H4 (cell line): Measurements from ENCODE around the gene WDR17. TPM values are rescaled to one million over a fixed set of nuclear protein-coding genes. Genes with fewer than 3 reads are reported as not detected.

ENCODE experiments used
- DNase-seq: peaks from one replicate; pipeline ENCODE4 v3.0.0-alpha.2; 2015; ENCODE audit warnings: low spot score
- total RNA-seq: library from RNA; depleted of rRNA; stranded (reverse); fragments of >200 nt; shearing (Covaris generic); gene quantifications from 2 replicates; pipeline ENCODE4 v1.2.3, GENCODE V29; 2014

WDR17 gene
- total RNA-seq, 1 experiment from 2014 or later, result 3.4 TPM

DNA sequence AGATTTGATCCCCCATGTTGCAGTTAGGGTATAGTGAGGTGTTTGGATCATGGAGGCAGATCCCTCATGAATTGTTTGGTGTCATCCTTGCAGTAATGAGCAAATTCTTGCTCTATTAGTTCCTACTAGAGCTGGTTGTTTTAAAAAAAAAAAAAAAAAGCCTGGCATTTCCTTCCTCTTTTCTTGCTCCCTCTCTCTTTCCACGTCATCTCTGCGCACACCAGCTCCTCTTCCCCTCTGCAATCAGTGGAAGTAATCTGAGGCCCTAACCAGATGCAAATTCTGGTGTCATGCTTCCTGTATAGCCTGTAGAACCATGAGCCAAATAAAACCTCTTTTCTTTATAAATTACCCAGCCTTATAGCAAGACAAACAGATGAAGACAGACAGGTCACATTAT, 24.5 kb downstream of the WDR17 start:
- DNase-seq, result no peak

DNA sequence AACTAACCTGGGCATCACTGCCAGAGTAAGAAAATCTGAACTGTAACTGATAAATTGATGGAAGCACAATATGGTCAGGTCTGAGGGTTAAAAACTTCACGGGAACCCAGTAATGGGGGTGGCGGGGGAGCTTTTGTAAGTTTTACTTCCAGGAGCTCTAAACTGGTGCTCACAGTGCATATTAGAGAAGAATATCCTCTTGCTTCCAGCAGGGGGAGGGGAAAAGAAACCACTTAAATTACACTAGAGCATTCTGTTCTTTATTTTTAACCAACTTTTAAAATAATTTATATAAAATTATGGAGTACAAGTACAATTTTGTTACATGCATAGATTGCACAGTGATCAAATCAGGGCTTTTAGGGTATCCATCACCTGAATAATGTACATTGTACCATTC, 33.7 kb downstream of the WDR17 start:
- DNase-seq, result no peak

DNA sequence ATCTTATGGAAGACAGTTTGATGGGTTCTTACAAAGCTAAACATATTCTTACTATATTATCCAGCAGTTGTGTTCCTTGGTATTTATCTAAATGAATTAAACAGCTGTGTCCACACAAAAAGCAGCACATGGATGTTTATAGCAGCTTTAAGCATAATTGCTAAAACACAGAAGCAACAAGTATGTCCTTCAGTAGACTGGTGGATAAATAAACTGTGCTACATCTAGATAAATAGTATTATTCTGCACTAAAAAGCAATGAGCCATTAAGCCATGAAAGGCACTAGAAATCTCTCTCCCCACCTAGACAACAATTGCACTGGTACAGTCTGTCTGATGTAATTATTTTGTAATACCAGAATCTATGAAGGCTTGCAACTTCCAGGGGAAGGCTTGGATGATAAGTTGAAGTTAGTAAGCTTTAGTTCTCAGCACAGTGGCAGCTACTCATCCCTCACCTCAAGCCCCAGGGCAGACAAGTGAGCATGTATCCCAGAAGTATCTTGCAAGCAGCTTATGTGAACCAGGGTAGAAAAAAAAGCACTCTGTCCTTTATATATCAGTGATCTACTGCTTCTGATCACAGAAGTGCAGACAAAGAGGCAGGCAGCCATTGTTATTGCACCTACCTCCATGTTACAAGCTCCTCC, 36.9 kb downstream of the WDR17 start:
- no peak for DNase-seq

DNA sequence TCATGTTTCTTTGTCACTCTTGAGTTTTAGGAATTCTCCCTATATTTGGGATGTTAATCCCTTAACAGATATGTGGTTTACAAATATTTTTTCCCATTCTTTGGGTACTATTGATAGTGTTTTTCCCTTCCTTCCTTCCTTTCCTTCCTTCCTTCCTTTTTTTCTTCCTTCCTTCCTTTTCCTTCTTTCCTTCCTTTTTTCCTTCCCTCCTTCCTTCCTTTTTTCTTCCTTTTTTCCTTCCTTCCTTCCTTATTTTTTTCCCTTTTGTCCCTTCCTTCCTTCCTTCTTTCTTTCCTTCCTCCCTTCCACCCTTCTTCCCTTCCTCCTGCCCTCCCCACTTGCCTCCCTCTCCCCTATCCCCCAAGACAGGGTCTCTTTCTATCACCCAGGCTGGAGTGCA, 42.1 kb downstream of the WDR17 start:
- DNase-seq, result no peak

DNA sequence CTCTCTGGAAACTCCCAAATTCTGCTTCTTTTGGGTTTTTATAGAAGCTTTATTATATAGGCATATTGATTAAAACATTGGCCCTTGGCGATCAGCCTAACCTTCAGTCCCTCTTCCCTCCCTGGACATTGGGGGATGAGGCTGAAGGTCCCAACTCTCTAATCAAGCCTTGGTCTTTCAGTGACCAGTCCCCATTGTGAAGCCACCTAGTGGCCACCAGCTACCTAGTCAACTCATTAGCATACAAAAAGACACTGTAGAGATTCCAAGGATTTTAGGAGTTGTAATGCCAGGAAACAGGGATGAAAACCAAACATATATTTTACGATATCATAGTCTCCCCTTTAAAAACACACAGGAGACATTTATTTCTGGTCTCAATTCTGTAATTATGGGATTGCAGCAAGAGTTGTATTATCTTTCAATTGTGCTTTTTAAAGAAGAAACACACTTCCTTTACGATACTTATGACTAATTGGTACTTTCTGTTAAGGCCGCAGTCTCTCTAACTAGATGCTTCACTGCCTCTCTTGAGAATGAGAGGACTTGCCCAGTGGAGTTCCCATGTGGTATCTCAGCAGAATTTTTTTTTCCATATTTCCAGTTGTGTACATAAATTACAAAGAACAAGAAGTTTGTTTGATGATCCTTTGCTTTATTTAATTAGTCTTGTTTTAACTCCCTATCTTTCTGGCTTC, 58.2 kb downstream of the WDR17 start:
- peak; percentile 25 for DNase-seq

DNA sequence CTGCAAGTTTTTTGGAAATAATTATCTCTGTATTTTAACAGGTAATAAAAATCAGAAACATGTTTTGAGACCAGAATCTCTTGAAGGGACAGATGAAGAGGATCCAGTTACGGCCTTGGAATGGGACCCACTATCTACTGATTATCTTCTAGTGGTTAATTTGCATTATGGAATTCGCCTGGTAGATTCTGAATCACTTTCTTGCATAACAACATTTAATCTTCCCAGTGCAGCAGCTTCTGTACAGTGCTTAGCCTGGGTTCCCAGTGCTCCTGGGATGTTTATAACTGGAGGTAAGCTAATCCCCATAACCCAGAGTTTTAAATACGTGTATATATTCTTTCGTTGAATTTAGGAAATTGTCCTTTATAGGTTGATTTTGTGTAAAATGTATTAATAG, 59.4 kb downstream of the WDR17 start:
- DNase-seq, result no peak

DNA sequence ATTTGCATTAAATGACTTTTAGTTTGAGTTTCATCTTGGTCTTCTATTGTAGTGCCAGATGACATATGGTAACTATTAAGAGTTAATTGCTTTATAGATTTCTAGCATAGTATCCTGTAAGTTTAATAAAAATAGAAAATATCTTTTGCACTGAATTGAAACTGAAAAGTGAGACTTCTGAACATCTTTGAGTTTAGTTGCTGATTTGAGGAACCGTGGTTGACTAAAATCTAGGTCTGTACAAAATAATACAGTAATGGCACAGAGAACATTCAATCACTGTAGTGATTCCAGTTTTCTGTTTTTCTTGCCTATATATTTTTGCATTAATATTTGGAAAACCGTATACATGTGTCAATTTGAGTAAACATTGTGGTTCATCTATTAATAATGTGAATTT, 69.0 kb downstream of the WDR17 start:
- DNase-seq, result no peak

DNA sequence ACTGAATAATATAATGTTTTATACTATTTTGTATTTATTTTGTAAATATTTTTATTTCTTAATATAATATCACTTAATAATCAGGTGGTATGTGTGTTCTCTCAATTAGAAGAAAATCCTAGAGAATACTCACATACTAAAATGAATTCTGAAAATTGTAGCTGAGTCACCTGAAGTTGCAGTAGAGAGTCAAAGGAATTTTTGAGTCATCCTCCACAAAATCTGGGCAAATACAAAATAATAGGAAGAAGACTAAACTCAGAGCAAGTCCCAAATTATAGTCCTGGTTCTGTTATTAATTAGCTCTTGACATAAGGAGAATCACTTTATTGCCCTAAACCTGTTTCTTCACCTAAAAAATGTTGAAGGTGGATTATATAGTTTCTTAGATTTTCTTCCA, 72.0 kb downstream of the WDR17 start:
- DNase-seq, result no peak

DNA sequence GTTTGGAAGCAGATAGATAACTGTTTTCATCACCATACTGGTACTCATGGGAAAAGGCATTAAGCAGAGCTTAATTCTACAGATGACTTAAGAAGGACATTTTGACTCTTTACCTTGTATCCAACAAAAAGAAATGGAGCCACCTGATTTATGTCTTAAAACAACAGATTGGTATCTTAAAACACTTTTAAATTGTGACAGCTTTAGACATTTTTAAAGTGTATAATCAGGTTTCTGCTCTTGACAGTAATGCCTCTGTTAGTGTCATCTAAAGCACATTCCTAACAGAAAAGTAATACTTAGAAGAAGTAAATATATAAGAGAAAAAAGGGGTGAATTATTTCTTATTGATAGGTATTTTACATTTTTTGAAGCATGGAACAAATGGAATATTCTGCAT, 73.9 kb downstream of the WDR17 start:
- DNase-seq, result no peak

DNA sequence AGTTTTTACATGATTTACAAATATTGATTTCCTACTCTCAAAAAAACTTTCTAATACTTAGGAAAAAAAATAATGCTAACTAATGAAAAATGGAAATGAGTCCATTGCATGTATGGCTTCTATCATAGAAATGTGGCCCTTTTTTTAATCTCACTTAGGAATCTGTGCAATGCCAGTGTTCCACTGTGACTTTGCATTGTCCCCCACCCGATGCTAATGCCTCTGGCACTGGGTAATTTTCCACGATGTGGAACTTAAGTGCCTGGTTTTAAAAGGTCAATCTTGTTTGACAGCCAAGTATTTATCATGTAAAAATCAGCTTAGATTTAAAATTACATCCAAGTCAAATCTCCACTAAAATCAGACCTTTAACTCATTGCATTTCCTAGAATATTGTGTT, 76.6 kb downstream of the WDR17 start:
- DNase-seq, result no peak

DNA sequence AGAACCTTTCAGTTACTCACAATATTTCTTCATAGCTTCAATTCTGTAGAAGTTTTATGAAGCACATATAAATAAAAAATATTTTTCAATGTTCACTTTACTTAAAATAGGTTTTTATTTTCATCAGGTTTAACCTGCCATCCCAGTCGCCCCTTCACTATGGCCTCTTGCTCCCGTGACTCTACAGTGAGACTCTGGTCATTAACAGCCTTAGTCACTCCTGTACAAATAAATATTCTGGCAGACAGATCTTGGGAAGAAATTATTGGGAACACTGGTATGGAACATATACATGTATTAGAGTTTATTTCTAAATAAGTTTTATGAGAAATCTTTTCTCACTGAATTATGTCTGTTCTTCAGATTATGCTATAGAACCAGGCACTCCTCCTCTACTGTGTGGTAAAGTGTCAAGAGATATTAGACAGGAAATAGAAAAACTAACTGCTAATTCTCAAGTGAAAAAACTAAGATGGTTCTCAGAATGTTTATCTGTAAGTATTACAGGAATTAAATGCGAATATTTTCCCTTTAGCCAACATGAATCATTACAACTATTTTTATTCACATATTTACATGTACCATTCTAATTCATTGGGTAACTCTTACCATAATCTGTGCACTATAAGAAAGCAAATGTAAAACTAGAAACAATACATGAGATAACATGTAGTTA, 84.2 kb downstream of the WDR17 start:
- no peak for DNase-seq

DNA sequence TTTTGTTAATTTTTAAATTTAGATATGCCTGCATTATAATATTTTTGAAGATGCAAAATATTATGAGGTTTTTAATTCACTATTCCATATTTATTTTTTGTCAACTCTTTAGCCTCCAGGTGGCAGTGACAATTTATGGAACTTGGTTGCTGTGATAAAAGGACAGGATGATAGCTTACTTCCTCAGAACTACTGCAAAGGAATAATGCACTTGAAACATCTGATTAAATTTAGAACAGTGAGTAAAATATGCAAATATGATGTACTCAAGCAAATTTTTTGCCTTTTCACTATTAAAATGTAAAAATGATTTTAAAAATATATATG, 84.7 kb downstream of the WDR17 start:
- DNase-seq, result peak; percentile 29

DNA sequence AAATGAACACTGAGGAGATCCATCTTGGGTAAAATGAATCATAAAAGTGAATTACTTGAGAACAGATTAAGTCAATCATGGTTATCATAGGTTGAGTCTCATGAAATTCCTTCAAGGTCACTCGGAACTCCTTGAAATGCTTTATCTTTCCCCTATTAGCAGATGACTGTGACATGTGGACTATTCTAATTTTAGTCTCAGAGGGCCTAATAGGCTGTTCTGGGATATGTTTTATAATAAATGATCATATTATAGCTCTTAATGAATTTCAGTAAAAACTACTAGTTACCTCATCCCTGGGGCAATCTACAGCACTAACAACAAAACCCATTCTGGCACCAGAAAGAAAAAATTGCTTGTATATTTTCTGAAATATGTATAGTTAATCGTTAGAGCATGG, 85.1 kb downstream of the WDR17 start:
- DNase-seq, result no peak

DNA sequence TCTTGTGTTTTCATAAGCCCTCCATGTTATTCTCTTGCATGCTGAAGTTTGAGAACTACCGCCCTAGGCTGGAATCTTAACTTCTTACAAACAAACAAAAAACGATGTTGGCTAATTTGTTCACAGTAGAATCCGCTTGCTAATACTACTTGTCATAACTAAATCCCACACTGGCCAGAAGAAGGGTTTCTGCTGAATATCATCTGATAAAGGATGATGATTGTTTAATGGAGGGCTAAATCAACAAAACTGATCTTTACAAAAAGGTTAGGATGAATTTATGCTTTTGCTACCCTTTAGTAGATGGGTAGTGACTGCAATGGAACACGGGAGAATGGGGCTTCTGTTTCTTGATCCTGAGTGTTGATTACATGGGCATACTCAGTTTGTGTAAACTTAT, 87.5 kb downstream of the WDR17 start:
- peak; percentile 60 for DNase-seq

DNA sequence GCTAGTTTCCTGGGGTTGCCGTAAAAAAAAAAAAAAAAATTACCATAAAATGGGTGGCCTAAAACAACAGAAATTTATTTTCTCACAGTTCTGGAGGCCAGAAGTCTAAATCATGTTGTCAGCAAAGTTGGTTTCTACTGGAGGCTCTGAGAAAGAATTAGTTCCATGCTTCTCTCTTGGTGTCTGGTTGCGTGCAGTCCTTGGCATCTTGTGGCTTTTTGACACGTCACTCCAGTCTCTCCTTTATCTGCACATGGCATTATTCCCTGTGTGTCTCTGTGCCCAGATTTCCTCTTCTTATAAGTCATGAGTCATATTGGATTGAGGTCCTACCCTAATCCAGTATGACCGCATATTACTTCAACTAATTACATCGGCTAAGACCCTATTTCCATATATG, 91.0 kb downstream of the WDR17 start:
- DNase-seq, result peak; percentile 99

DNA sequence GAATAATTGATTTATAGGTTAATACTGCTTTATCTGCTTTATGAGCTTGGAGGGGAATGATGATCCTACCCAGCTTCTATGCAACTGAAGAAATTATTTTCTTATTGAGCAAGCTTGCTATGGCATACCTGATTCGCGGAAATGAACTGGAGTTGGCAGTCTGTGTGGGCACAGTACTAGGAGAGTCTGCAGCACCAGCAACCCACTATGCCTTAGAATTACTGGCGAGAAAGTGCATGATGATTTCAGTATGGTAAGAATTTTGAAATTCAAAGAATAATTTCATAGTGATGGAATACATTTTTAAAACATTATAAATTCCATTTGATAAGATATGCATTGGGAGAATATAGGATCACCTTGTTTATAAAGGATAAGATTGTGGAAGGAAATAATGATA, 97.4 kb downstream of the WDR17 start:
- no peak for DNase-seq

DNA sequence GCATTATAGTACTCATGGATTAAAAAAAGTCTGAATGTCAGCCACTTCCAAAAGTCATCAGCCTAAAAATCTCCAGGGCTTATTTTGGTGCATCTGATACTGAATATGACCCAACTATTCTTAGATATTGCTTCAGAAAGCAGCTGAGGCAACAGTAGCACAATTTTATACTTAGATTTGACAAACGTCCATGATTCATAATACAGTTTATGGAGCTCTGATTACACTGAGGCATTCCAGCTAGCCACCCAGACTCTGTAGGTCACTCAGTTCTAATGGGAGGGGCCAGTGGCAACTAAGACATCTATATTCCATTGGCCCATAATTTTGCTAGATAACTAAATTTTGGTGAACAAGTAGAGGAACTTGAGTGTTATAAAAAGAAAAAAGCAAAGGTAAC, 119.4 kb downstream of the WDR17 start:
- DNase-seq, result peak; percentile 28

DNA sequence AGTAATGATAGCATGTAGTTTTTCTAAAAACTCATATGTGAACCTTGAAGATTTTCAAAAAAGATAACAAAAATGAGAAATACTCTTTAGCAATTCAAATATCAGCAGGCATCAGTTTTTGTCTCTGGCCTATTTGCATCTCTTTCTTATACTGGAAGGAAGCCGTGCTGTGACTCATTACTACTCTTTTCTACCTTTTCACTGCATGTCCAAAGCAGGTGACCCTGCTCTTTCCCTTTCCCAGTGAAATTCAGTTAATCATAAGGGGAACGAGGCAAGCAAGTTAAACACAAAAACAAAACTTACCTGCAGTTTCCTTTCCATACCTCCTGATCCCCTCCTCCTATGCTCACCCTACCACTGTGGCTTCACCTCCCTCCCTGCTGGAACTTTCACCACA, 120.4 kb downstream of the WDR17 start:
- no peak for DNase-seq

DNA sequence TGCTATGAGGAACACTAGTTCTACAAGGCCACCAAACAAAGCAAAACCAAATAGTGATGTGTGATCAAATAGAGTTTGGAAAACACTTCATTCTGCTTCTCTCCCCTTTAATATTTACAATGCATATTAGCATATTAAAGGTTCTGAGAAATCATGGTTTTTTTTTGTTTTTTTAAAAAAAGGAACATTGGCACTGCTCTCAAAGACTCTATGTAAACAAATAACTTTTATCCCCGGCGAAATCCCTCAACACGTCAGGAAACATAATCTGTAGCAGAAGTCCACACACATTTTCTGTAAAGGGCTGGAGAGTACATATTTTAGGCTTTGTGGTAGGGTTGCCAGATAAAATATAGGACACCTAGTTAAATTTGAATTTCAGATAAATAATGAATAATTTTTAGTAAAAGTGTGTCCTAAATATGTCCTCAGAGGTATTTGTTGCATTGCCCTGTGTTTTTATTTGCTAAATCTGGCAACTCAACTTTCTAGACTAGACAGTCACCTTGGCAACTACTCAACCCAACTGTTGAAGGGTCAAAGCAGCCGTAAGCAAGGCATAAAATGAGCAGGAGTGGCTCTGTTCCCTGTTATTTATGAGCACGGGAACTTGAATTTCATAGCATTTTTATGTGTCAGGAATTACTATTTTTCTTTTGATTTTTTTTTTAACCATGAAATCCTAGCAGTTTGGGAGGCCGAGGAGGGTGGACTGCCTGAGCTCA, 121.2 kb downstream of the WDR17 start:
- no peak for DNase-seq

DNA sequence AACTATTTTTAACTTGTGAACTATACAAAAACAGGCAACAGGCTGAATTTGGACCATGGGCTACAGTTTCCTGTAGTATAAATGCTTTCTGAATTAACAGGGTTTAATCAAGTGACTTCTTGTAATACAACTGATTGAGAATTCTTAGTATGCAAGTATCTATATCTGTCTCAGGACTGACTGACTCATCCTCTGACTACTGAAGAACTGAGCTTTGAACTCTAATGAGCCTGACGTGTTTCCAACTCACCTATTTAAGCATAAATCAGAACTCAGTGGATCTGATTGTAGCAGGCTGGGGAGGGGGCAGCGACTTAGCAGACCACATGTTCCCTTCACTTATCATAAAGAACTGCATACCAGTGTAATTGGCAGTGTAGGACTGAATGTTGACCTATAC, 122.0 kb downstream of the WDR17 start:
- DNase-seq, result no peak

DNA sequence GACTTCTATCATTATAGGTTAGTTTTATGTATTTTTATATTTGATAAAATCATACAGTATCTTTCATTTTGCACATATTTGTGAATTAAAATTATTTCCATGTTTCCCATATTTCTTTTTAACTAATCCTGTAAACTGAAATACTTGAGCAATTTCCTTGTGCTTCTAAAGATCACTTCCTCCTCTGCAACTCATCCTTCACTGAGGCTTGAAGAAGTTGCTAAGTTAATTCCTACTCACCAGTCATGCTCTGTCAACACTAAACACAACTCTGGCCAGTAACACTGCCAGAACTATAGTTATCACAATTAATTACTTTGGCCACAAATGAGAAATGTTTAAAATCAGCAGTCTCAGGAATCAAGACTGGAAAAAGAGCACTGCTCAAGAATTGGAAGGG, 123.0 kb downstream of the WDR17 start:
- DNase-seq, result no peak

DNA sequence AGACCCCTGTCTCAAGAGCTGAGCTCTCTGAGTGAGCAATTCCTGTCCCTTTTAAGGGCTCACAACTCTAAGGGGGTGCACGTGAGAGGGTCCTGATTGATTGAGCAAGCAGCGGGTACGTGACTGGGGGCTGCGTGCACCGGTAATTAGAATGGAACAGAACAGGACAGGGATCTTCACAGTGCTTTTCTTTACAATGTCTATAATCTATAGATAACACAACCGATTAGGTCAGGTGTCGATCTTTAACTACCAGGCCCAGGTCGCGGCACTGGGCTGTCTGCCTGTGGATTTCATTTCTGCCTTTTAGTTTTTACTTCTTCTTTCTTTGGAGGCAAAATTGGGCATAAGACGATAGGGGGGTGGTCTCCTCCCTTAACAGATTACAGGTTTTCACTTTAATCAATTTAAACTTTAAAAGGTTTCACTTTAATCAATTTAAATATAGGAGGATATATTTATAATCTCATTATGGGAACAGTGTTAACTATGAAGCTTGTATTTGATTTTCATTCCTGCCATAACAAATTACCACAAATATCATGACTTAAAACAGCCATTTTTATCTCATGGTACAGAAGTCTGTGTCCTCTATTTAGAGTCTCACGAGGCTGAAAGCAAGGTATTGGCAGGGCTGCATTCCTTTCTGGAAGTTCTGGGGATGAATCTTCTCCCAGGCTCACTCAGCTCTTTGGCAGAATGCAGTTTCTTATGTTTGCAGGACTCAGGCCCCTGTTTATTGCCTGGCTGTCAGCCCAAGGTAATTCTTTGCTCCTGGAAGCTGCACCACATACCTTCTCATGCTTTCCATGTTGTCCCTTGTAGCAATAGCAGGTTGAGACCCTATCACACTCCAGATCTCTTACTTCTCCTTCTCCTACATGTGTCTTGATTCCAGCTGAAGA, 124.5 kb downstream of the WDR17 start:
- DNase-seq, result no peak
